ENCODE results near the gene GRIA3.
A peak's percentile ranks its signal among the peaks of the same experiment; 100 is the strongest.
"Not testable (repeated sequence)": the region's sequence is repeated elsewhere in the genome, so short reads cannot be mapped to it uniquely, and the experiment has no call there.

Gene GRIA3

DNA sequence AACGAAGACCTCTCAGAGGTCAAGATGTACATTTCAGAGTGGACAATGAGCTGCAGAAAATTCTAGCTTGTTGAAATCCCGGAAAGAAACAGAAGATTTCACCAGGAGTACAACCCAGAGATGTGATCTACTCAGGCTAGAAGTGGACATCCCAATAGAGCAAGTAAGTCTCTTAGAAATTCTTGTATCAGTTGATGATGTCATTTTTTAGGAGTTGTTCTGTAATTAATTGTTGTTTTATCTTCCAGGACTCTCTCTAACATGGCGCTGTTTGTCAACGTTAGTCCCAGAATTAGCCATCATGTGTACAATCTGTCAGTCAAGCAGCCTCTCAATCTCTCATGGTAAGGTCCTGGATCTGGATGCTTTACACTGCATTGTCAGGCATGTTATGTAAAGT is 174.4 kb downstream of the GRIA3 start:
- DNase-seq = no peak

- DNase-seq = no peak
Measured at GRCh38 chrX:123361371-123361770, 177.3 kb downstream of the GRIA3 start.

GRCh38 chrX:123386196-123386595 is 202.1 kb downstream of the GRIA3 start:
- not testable (repeated sequence) for DNase-seq

GRCh38 chrX:123392921-123393320 is 208.8 kb downstream of the GRIA3 start:
- no peak for DNase-seq

DNA sequence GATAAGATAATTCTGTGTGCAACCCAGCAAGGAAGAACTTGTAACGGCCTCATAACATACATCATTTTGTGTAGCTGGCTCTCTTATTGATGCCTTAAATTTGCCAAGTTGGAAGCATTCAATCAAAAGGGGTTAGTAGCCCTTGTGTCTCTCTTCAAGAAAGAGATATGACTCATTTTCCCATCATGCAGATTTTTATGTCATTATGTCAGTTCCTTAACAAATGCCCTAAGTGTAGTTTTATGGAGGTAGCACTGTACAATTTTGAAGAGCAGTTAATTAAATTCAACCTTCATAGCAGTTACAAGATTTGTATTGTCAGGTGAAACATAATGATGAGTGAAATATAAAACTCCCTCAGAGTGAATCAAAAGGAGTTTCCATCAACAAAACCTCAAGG is 215.6 kb downstream of the GRIA3 start:
- DNase-seq = peak; percentile 17

DNA sequence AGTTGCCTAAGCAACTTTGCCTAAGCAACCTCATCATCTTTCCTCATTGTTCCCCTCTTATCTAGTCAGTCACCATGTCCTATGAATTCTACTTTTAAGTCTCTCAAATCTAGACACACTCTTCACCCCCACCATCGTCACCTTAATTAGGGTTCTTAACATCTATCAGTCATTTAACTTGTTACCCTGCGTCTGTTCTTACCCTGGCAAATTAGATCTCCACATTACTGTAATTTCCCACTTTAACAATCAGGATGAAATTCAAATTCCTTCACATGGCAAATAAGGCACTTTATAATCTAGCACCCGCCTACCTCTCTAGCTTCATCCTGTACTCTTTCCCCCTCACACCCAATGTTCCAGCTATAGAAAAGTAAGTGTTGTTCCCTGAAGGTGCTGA is 221.2 kb downstream of the GRIA3 start:
- no peak for DNase-seq

DNA sequence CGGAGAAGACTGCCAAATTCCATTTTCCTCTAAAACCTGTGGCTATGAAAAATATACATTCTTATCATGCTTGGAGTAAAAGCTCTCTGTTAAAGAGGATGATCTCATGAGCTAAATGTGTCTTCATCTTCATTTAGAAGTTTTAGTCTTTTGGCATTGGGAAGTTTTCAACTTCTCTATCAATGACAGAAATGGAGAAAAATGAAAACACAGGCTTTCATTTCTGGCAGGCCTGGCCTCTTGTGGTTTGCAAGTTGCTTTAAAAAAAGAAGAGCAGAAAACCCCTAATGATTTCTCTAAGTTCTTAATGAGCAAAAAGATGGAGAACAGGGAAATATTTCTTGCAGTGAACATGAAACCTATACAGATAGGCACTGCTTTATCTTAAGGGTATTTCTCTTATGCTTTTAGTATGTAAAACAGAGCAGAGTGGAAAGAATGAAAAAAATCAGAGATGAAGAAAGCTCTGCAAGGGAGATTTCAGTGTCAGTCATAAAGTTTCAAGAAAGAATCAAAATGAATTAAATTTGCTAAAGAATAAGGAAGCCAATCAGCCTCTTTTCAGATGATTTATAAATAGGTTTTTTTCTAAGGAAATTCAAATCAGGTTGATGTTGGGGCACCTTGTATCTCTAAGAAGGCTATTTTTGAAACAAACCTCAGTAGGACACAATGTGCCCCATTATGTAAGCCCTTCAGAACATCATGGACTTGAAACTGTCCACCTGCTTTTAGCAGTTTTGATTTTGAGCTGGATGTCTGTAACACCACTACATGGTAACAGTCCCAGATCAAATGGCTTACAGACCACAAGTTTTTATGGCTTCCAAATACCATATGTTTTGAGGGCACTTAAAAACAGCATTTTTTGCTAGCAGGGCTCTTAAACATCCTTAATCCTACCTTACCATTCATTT is 225.0 kb downstream of the GRIA3 start:
- peak; percentile 50 for DNase-seq

DNA sequence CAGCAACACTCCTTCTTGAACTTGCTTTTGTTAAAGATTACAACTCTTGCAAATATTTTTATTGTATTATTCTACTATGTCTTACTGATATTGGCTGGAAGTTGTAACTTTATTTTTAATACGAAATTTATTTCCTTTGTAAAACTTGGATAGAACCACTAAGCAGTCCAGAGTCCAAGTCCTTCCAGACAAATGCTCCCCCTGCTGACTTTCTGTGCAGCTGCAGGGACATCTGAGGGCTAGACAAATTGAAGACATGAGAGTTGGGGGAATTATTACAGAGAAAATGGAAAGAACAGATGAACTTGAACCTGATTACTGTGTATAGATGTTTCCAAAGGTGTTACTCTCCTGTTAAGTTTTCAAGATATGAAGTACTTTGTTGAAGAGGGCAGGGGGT is 238.8 kb downstream of the GRIA3 start:
- peak; percentile 23 for DNase-seq

GRCh38 chrX:123424546-123424945 is 240.5 kb downstream of the GRIA3 start:
- DNase-seq = peak; percentile 55

GRCh38 chrX:123425471-123425870 is 241.4 kb downstream of the GRIA3 start:
- no peak for DNase-seq

DNA sequence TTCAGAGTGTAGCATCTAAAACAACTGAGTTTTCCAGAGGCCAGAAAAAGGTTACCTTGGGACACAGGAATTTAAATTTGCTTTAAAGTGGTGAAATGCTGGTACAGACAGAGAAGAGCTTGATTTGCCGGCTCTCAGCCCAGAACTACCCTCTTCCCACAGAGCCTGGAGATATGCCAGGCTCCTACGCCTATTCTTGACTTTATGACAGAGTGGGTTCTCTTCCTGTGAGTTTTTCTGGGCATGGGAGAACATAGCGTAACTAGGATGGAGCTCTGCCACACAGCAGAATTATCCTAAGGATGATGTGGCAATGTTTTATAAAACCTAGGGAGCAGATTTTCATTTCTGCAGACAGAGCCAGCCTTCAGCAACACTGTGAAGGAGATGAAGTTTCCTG is 241.8 kb downstream of the GRIA3 start:
- no peak for DNase-seq

GRCh38 chrX:123432361-123433150 is 248.5 kb downstream of the GRIA3 start:
- DNase-seq = no peak

- DNase-seq = no peak
Measured at GRCh38 chrX:123436512-123437136, 252.5 kb downstream of the GRIA3 start.

DNA sequence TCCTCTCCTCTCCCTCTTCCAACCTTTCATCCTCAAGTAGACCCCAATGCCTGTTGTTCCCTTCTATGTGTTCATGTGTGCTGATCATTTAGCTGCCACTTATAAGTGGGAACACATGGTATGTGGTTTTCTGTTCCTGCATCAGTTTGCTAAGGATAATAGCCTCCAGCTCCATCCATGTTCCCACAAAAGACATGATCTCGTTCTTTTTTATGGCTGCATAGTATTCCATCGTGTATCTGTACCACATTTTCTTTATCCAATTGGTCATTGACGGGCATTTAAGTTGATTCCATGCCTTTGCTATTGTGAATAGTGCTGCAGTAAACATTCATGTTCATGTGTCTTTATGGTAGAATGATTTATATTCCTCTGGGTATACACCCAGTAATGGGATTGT is 255.8 kb downstream of the GRIA3 start:
- DNase-seq = not testable (repeated sequence)

DNA sequence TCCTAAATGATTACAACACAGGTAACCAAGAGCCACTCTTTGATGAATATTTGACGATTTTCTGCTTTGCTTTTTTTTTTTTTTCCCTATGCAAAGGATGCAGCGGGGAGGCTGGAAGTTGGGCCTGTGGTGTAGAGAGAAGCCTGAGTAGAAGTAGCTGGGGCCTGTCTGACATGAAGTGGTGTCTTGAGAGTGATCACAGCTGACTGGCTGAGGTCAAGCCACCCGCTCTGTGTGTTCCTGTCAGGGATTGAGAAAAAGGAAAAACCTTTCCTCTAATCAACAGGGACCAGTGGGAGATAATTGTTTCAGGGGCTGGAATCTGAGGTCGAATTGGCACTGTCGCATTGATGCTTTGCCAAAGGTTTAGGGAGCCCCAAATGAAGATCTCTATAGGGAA is 258.7 kb downstream of the GRIA3 start:
- DNase-seq = no peak

- no peak for DNase-seq
Measured at GRCh38 chrX:123447506-123447905, 263.4 kb downstream of the GRIA3 start.

DNA sequence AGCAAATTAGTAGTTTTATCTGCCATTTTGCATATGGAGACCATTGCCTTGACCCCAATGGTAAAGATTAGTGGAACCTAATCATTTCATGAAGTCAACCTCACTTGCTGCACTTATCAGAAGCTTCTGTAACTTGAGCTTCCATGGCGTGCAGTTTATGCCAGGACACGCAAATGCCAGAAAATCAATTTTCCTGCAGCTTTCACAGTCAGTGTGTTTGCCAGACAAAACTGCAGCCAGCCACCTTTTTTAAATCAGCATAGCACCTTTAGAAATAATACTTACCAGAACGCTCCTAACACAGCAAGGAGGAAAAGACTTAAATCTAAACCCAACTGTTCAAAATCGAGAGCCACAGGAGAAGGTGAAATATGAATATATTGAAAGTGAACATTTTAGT is 265.3 kb downstream of the GRIA3 start:
- no peak for DNase-seq

GRCh38 chrX:123450222-123450621 is 266.1 kb downstream of the GRIA3 start:
- no peak for DNase-seq

- no peak for DNase-seq
Measured at GRCh38 chrX:123454712-123455431, 270.8 kb downstream of the GRIA3 start.

- no peak for DNase-seq
Measured at GRCh38 chrX:123455693-123456092, 271.6 kb downstream of the GRIA3 start.

GRCh38 chrX:123464709-123465108 is 280.6 kb downstream of the GRIA3 start:
- DNase-seq = no peak

DNA sequence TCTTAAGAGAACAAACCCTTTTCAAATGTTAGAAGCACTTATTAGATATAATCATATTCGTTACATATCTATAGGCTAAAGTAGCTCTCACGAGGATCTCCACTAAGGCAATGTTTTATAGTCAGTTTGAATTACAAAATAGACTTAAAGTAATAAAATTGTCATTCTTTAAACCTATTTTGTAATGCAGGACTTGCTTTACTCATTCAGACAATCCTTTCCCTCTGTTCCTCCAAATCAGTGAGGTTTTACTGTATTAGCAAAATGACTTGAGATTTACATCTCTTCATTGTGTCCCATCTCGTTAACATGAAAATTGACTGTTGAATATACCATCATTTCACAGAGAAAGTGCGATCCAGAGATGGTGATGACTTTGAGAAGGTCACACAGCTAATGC is 284.4 kb downstream of the GRIA3 start:
- no peak for DNase-seq
